SK-N-SH (cell line): Measurements from ENCODE around the gene TIAM1. TPM values are rescaled to one million over a fixed set of nuclear protein-coding genes. Genes with fewer than 3 reads are reported as not detected.

ENCODE experiments used
- CTCF ChIA-PET: fragments of 300-600, 350-600 bp; formaldehyde crosslinking; extraction: SDS; loops from one replicate; lab custom pipeline; 2021; lab: Yijun Ruan, JAX
- POLR2A ChIA-PET: fragments of 350-600 bp; sonication (Branson Sonifier 250); formaldehyde crosslinking; extraction: SDS; loops from one replicate; lab custom pipeline; 2020; ENCODE audit warnings: antibody characterized with exemption, inconsistent platforms; lab: Yijun Ruan, JAX
- DNase-seq: peaks from one replicate; pipeline ENCODE4 v3.0.0; 2012
- H2AFZ ChIP-seq: fragments of 200-600 bp; sonication (generic); 2 replicates; pipeline ENCODE4 v1.8.1; 2016; ENCODE audit warnings: antibody characterized with exemption, mild to moderate bottlenecking, low read depth
- H3F3A ChIP-seq: fragments of 200-600 bp; sonication (generic); replicated peaks from 2 replicates; pipeline ENCODE3; 2016; ENCODE audit warnings: antibody characterized with exemption, mild to moderate bottlenecking; ENCODE audit not compliant: insufficient read depth
- H3K27ac ChIP-seq, 2 experiments: fragments of 200-500 bp in 1 of 2; fragments of 200-600 bp in 1 of 2; sonication (Bioruptor generic) in 1 of 2; sonication (generic), shearing (Covaris generic) in 1 of 2; 2 replicates each; pipeline versions ENCODE4 v1.5.1 to v1.6.1; 2014 to 2016; ENCODE audit warnings: low read depth in 2 of 2, inconsistent platforms in 1 of 2, low read length in 1 of 2, mild to moderate bottlenecking in 1 of 2, mixed read lengths in 1 of 2
- H3K27me3 ChIP-seq: fragments of 200-600 bp; sonication (generic), shearing (Covaris generic); 2 replicates; pipeline ENCODE4 v1.6.1; 2016; ENCODE audit warnings: mixed run types; ENCODE audit not compliant: insufficient read depth
- H3K36me3 ChIP-seq, 2 experiments: fragments of 200-500 bp in 1 of 2; fragments of 200-600 bp in 1 of 2; sonication (Bioruptor generic) in 1 of 2; sonication (generic) in 1 of 2; replicated peaks in 1 of 2; 2 replicates each; pipeline versions ENCODE3 to v1.5.1; 2014 to 2016; ENCODE audit warnings: low read length in 1 of 2, mild to moderate bottlenecking in 1 of 2; ENCODE audit not compliant: insufficient read depth in 2 of 2, control insufficient read depth in 1 of 2
- H3K4me1 ChIP-seq, 2 experiments: fragments of 200-500 bp in 1 of 2; fragments of 200-600 bp in 1 of 2; sonication (Bioruptor generic) in 1 of 2; sonication (generic), shearing (Covaris generic) in 1 of 2; 2 replicates each; pipeline versions ENCODE4 v1.5.1 to v1.6.1; 2014 to 2016; ENCODE audit warnings: low read depth in 1 of 2, low read length in 1 of 2, mixed run types in 1 of 2; ENCODE audit not compliant: insufficient read depth in 2 of 2, control insufficient read depth in 1 of 2
- H3K4me2 ChIP-seq: fragments of 200-600 bp; sonication (generic), shearing (Covaris generic); 2 replicates; pipeline ENCODE4 v1.6.1; 2017; ENCODE audit warnings: mixed run types
- H3K4me3 ChIP-seq, 2 experiments: fragments of 200-500 bp in 1 of 2; fragments of 200-600 bp in 1 of 2; sonication (Bioruptor generic) in 1 of 2; sonication (generic), shearing (Covaris generic) in 1 of 2; 2 replicates each; pipeline versions ENCODE4 v1.5.1 to v1.8.1; 2014 to 2016; ENCODE audit warnings: low read depth in 2 of 2, inconsistent platforms in 1 of 2, low read length in 1 of 2, mild to moderate bottlenecking in 1 of 2, mixed read lengths in 1 of 2, moderate library complexity in 1 of 2
- H3K79me2 ChIP-seq: fragments of 200-600 bp; sonication (generic); 2 replicates; pipeline ENCODE4 v1.8.1; 2017; ENCODE audit warnings: mild to moderate bottlenecking; ENCODE audit not compliant: insufficient read depth
- H3K9ac ChIP-seq: fragments of 200-600 bp; sonication (generic); 2 replicates; pipeline ENCODE4 v1.6.1; 2017; ENCODE audit warnings: mixed run types
- H3K9me2 ChIP-seq: fragments of 200-600 bp; sonication (generic); 2 replicates; pipeline ENCODE4 v1.6.1; 2017; ENCODE audit warnings: mixed run types
- H3K9me3 ChIP-seq: fragments of 200-600 bp; sonication (generic); 2 replicates; pipeline ENCODE4 v1.6.1; 2017; ENCODE audit warnings: mixed run types, mild to moderate bottlenecking, moderate library complexity
- H4K20me1 ChIP-seq: fragments of 200-600 bp; sonication (generic); 2 replicates; pipeline ENCODE4 v1.6.1; 2017; ENCODE audit warnings: mild to moderate bottlenecking, mixed run types; ENCODE audit not compliant: insufficient read depth
- CHD2 ChIP-seq: fragments of 150-350 bp; IDR thresholded peaks from 2 replicates; pipeline ENCODE4 v1.6.1; 2018; ENCODE audit warnings: low read length; ENCODE audit not compliant: partially characterized antibody
- EP300 ChIP-seq, 2 experiments: IDR thresholded peaks; 2 replicates each; pipeline versions ENCODE4 v1.4.0 to v1.6.1; 2012; ENCODE audit warnings: borderline replicate concordance in 1 of 2, low read depth in 1 of 2, low read length in 1 of 2
- FOXM1 ChIP-seq: IDR thresholded peaks from 2 replicates; pipeline ENCODE4 v1.4.0; 2012; ENCODE audit warnings: low read depth, mild to moderate bottlenecking
- GATA2 ChIP-seq: sonication (generic); formaldehyde crosslinking; IDR thresholded peaks from 2 replicates; pipeline ENCODE4 v1.5.0; 2020; ENCODE audit warnings: mild to moderate bottlenecking, missing genetic modification reagents
- SIN3A ChIP-seq: IDR thresholded peaks from 2 replicates; pipeline ENCODE4 v1.6.1; 2012; ENCODE audit warnings: low read depth, mild to moderate bottlenecking, low read length, moderate library complexity, borderline replicate concordance
- SMC3 ChIP-seq: IDR thresholded peaks from 2 replicates; pipeline ENCODE4 v1.6.1; 2012; ENCODE audit warnings: low read depth, low read length, improper control_type of control experiment
- TAF1 ChIP-seq: IDR thresholded peaks from 2 replicates; pipeline ENCODE4 v1.6.1; 2012; ENCODE audit warnings: low read depth, mild to moderate bottlenecking, low read length, moderate library complexity, borderline replicate concordance
- TCF12 ChIP-seq: IDR thresholded peaks from 2 replicates; pipeline ENCODE4 v1.4.0; 2012
- TEAD4 ChIP-seq: IDR thresholded peaks from 2 replicates; pipeline ENCODE4 v1.4.0; 2012; ENCODE audit warnings: mild to moderate bottlenecking, borderline replicate concordance; ENCODE audit not compliant: insufficient read depth
- YY1 ChIP-seq: IDR thresholded peaks from 2 replicates; pipeline ENCODE4 v1.4.0; 2012; ENCODE audit warnings: low read depth, mild to moderate bottlenecking
- WGBS: methylation state at CpG from one replicate; pipeline ENCODE4 v1.1.6; 2017; ENCODE audit warnings: low lambda C conversion rate; 5-methylcytosine and 5-hydroxymethylcytosine counted together
- polyA plus RNA-seq, 3 experiments: library from polyadenylated mRNA; depleted of rRNA; stranded (reverse); fragments of >200 nt; gene quantifications; 2 replicates each; pipeline ENCODE4 v1.2.3, GENCODE V29; 2012
- TF ChIP-seq, protein P1 (sequence below): IDR thresholded peaks from 2 replicates; pipeline ENCODE4; 2012
- TF ChIP-seq, protein P2 (sequence below): IDR thresholded peaks from 2 replicates; pipeline ENCODE4 v1.4.0; 2012; ENCODE audit warnings: low read depth, borderline replicate concordance
- TF ChIP-seq, protein P3 (sequence below): fragments of 150-350 bp; IDR thresholded peaks from 2 replicates; pipeline ENCODE4 v1.6.1; 2017; ENCODE audit warnings: antibody characterized with exemption, low read length, low read depth, borderline replicate concordance
- TF ChIP-seq, protein P4 (sequence below): IDR thresholded peaks from 2 replicates; pipeline ENCODE4 v1.6.1; 2012; ENCODE audit warnings: mild to moderate bottlenecking, low read depth, low read length, moderate library complexity

TIAM1 gene
- polyA plus RNA-seq, 1 of the 3 experiments (the other 2 are of a cell fraction), result 1.7 TPM

DNA sequence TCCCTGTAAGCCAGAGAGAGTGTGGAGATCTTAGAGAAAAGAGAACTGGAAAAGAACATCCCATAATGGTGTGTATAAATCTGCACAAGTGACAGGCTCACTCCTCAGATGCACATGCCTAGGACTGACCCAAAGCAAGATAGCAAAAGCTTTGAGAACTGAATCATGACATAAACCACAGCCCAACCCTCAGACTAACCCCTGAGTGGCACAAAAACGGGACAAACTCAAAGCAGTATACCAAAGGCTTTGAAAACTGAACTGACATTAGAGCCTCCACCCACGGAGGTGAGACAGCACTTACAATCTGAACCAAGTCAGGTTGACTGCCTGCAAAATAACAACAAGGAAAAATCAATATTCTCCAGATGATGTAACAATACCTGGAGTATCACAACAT, 70.8 kb downstream of the TIAM1 start:
- CTCF ChIA-PET, result no interaction called here
- H3K9me2 ChIP-seq, result no peaks in the 10 kb centered on the region
- H3K36me3 ChIP-seq, result no peaks in the 10 kb centered on the region
- no peak for DNase-seq
- POLR2A ChIA-PET, result no interaction called here
- no peak overlapping the region for H3K9ac ChIP-seq
- 37% methylated on average over 2 of the region's 2 CpGs for WGBS
- H3K9me3 ChIP-seq, result no peaks in the 10 kb centered on the region
- no peak overlapping the region for H2AFZ ChIP-seq
- no peaks in the 10 kb centered on the region for H4K20me1 ChIP-seq
- no peaks in the 10 kb centered on the region for H3K4me1 ChIP-seq
- H3F3A ChIP-seq, result no peaks in the 10 kb centered on the region
- H3K27ac ChIP-seq, result no peak overlapping the region
- H3K4me2 ChIP-seq, result no peak overlapping the region
- no peak for TF ChIP-seq TAF1
- no peak for TF ChIP-seq CHD2
- TF ChIP-seq, protein P1, sequence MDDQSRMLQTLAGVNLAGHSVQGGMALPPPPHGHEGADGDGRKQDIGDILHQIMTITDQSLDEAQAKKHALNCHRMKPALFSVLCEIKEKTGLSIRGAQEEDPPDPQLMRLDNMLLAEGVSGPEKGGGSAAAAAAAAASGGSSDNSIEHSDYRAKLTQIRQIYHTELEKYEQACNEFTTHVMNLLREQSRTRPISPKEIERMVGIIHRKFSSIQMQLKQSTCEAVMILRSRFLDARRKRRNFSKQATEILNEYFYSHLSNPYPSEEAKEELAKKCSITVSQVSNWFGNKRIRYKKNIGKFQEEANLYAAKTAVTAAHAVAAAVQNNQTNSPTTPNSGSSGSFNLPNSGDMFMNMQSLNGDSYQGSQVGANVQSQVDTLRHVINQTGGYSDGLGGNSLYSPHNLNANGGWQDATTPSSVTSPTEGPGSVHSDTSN, result no peak
- no peak for TF ChIP-seq SIN3A
- no peak for TF ChIP-seq SMC3
- TF ChIP-seq TCF12, result no peak
- TF ChIP-seq EP300 (IDR thresholded peaks at IDR 0.05; ENCODE audit: borderline replicate concordance in 1 of 2, low read depth in 1 of 2, low read length in 1 of 2), result no peak
- no peak for TF ChIP-seq FOXM1
- TF ChIP-seq YY1, result no peak
- no peak for TF ChIP-seq TEAD4
- TF ChIP-seq, protein P2, sequence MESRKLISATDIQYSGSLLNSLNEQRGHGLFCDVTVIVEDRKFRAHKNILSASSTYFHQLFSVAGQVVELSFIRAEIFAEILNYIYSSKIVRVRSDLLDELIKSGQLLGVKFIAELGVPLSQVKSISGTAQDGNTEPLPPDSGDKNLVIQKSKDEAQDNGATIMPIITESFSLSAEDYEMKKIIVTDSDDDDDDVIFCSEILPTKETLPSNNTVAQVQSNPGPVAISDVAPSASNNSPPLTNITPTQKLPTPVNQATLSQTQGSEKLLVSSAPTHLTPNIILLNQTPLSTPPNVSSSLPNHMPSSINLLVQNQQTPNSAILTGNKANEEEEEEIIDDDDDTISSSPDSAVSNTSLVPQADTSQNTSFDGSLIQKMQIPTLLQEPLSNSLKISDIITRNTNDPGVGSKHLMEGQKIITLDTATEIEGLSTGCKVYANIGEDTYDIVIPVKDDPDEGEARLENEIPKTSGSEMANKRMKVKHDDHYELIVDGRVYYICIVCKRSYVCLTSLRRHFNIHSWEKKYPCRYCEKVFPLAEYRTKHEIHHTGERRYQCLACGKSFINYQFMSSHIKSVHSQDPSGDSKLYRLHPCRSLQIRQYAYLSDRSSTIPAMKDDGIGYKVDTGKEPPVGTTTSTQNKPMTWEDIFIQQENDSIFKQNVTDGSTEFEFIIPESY, result no peak
- TF ChIP-seq, protein P3, sequence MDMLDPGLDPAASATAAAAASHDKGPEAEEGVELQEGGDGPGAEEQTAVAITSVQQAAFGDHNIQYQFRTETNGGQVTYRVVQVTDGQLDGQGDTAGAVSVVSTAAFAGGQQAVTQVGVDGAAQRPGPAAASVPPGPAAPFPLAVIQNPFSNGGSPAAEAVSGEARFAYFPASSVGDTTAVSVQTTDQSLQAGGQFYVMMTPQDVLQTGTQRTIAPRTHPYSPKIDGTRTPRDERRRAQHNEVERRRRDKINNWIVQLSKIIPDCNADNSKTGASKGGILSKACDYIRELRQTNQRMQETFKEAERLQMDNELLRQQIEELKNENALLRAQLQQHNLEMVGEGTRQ, result no peak
- no peak for TF ChIP-seq GATA2 (CRISPR knock-in tag)
- TF ChIP-seq, protein P4, sequence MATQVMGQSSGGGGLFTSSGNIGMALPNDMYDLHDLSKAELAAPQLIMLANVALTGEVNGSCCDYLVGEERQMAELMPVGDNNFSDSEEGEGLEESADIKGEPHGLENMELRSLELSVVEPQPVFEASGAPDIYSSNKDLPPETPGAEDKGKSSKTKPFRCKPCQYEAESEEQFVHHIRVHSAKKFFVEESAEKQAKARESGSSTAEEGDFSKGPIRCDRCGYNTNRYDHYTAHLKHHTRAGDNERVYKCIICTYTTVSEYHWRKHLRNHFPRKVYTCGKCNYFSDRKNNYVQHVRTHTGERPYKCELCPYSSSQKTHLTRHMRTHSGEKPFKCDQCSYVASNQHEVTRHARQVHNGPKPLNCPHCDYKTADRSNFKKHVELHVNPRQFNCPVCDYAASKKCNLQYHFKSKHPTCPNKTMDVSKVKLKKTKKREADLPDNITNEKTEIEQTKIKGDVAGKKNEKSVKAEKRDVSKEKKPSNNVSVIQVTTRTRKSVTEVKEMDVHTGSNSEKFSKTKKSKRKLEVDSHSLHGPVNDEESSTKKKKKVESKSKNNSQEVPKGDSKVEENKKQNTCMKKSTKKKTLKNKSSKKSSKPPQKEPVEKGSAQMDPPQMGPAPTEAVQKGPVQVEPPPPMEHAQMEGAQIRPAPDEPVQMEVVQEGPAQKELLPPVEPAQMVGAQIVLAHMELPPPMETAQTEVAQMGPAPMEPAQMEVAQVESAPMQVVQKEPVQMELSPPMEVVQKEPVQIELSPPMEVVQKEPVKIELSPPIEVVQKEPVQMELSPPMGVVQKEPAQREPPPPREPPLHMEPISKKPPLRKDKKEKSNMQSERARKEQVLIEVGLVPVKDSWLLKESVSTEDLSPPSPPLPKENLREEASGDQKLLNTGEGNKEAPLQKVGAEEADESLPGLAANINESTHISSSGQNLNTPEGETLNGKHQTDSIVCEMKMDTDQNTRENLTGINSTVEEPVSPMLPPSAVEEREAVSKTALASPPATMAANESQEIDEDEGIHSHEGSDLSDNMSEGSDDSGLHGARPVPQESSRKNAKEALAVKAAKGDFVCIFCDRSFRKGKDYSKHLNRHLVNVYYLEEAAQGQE, result no peak
- no peaks in the 10 kb centered on the region for H3K27me3 ChIP-seq
- H3K79me2 ChIP-seq, result no peaks in the 10 kb centered on the region
- H3K4me3 ChIP-seq, result no peak overlapping the region
